Hematopoietic multipotent progenitor cell treated with erythropoietin and hydrocortisone succinate and interleukin-3 and kit ligand, for 8 days (in vitro differentiated cells): Measurements from ENCODE around the gene GET4.
"Not testable (repeated sequence)": the region's sequence is repeated elsewhere in the genome, so short reads cannot be mapped to it uniquely, and the experiment has no call there.

Source experiments
- DNase-seq: peaks from one replicate; pipeline ENCODE4 v3.0.0-alpha.2; 2015

The GET4 gene

GRCh38 chr7:845731-846130 is 30.6 kb upstream of the GET4 start:
- no peak for DNase-seq

- not testable (repeated sequence) for DNase-seq
Measured at GRCh38 chr7:846958-847650, 29.2 kb upstream of the GET4 start.

GRCh38 chr7:847728-848127 is 28.6 kb upstream of the GET4 start:
- DNase-seq, result not testable (repeated sequence)

- DNase-seq, result no peak
Measured at GRCh38 chr7:849145-849544, 27.2 kb upstream of the GET4 start.

- no peak for DNase-seq
Measured at GRCh38 chr7:849781-850180, 26.6 kb upstream of the GET4 start.

- DNase-seq, result no peak
Measured at GRCh38 chr7:851204-851603, 25.1 kb upstream of the GET4 start.

- no peak for DNase-seq
Measured at GRCh38 chr7:853366-854117, 22.8 kb upstream of the GET4 start.

GRCh38 chr7:854118-854775 is 22.1 kb upstream of the GET4 start:
- DNase-seq, result no peak

- DNase-seq, result no peak
Measured at GRCh38 chr7:855686-856369, 20.5 kb upstream of the GET4 start.

- DNase-seq, result no peak
Measured at GRCh38 chr7:856444-857095, 19.8 kb upstream of the GET4 start.

GRCh38 chr7:857661-858060 is 18.7 kb upstream of the GET4 start:
- no peak for DNase-seq

GRCh38 chr7:859359-860030 is 16.9 kb upstream of the GET4 start:
- no peak for DNase-seq

- no peak for DNase-seq
Measured at GRCh38 chr7:860149-860548, 16.2 kb upstream of the GET4 start.

- DNase-seq, result no peak
Measured at GRCh38 chr7:861222-861621, 15.1 kb upstream of the GET4 start.

GRCh38 chr7:862157-862556 is 14.2 kb upstream of the GET4 start:
- no peak for DNase-seq

GRCh38 chr7:863106-863505 is 13.2 kb upstream of the GET4 start:
- DNase-seq, result no peak

- DNase-seq, result no peak
Measured at GRCh38 chr7:865921-866320, 10.4 kb upstream of the GET4 start.

- DNase-seq, result no peak
Measured at GRCh38 chr7:867001-867405, 9.4 kb upstream of the GET4 start.

GRCh38 chr7:867406-868188 is 8.8 kb upstream of the GET4 start:
- DNase-seq, result peak; percentile 84

- DNase-seq, result no peak
Measured at GRCh38 chr7:868189-868486, 8.2 kb upstream of the GET4 start.

- DNase-seq, result no peak
Measured at GRCh38 chr7:869348-869747, 7.0 kb upstream of the GET4 start.
